HCT116 (cell line): ENCODE data around the gene MED13L. TPM values are rescaled to one million over a fixed set of nuclear protein-coding genes. Genes with fewer than 3 reads are reported as not detected.

Source experiments
- ATAC-seq: fragments of 200-7000 bp; cut with Tn5 transposase; 2 replicates; pipeline ENCODE4 v1.9.1; 2020; ENCODE audit warnings: mild to moderate bottlenecking, moderate library complexity
- BruUV-seq: library from RNA; stranded (reverse); fragments of 400-500 nt; replicated peaks from 2 replicates; lab custom pipeline; 2021; lab: Mats Ljungman, UMichigan
- CTCF ChIA-PET: fragments of 300-600 bp; sonication (Branson Sonifier 250); formaldehyde crosslinking; loops from one replicate; lab custom pipeline; 2021; ENCODE audit warnings: antibody characterized with exemption; lab: Charles Lee
- POLR2A ChIA-PET: fragments of 300-600, 350-600 bp; sonication (Branson Sonifier 250); formaldehyde crosslinking; loops from one replicate; lab custom pipeline; 2021; ENCODE audit warnings: antibody characterized with exemption; lab: Charles Lee
- RAD21 ChIA-PET, 2 experiments: fragments of 300-600 bp; sonication (Branson Sonifier 250); formaldehyde crosslinking; loops; one replicate each; lab custom pipeline; 2023; ENCODE audit warnings: low total read pairs in 2 of 2; ENCODE audit not compliant: uncharacterized antibody in 2 of 2, unreplicated experiment in 2 of 2, low non-redundant PET in 1 of 2; lab: Charles Lee
- DNase-seq: peaks from one replicate; pipeline ENCODE4 v3.0.0-alpha.2; 2010; ENCODE audit warnings: low read depth, low spot score
- H2AFZ ChIP-seq: fragments of 200-600 bp; shearing (Covaris generic), sonication (generic); 2 replicates; pipeline ENCODE4 v1.6.1; 2017; ENCODE audit warnings: low read depth, mixed run types, mixed read lengths, antibody characterized with exemption, low read length; ENCODE audit not compliant: poor library complexity, severe bottlenecking
- H3K27ac ChIP-seq: 2 replicates; pipeline ENCODE4 v1.5.1; 2012; ENCODE audit warnings: low read depth, low read length
- H3K27me3 ChIP-seq: fragments of 200-600 bp; sonication (generic); 2 replicates; pipeline ENCODE4 v1.6.1; 2016; ENCODE audit warnings: mixed run types, low read length, mixed read lengths; ENCODE audit not compliant: insufficient read depth
- H3K36me3 ChIP-seq, 2 experiments: fragments of 200-500 bp in 1 of 2; fragments of 200-600 bp in 1 of 2; sonication (Bioruptor generic) in 1 of 2; sonication (generic) in 1 of 2; 2 replicates each; pipeline versions ENCODE4 v1.5.1 to v1.6.1; 2014 to 2016; ENCODE audit warnings: low read length in 2 of 2, inconsistent platforms in 1 of 2, mixed read lengths in 1 of 2, mixed run types in 1 of 2; ENCODE audit not compliant: insufficient read depth in 2 of 2, control insufficient read depth in 1 of 2
- H3K4me1 ChIP-seq, 2 experiments: fragments of 200-600 bp in 1 of 2; sonication (generic) in 1 of 2; 2 replicates each; pipeline versions ENCODE4 v1.5.1 to v1.6.1; 2012 to 2017; ENCODE audit warnings: low read length in 2 of 2, inconsistent platforms in 1 of 2, mild to moderate bottlenecking in 1 of 2, mixed read lengths in 1 of 2, mixed run types in 1 of 2, moderate library complexity in 1 of 2; ENCODE audit not compliant: insufficient read depth in 2 of 2, control insufficient read depth in 1 of 2
- H3K4me2 ChIP-seq: fragments of 200-600 bp; sonication (generic); 2 replicates; pipeline ENCODE4 v1.6.1; 2017; ENCODE audit warnings: mixed run types, low read length, mixed read lengths
- H3K4me3 ChIP-seq, 2 experiments: fragments of 200-600 bp in 1 of 2; sonication (generic) in 1 of 2; replicated peaks in 1 of 2; 2 replicates each; pipeline ENCODE4 v1.5.1; 2011 to 2016; ENCODE audit warnings: low read length in 2 of 2, control low read depth in 1 of 2, low read depth in 1 of 2, mild to moderate bottlenecking in 1 of 2, mixed read lengths in 1 of 2, mixed run types in 1 of 2
- H3K79me2 ChIP-seq: fragments of 200-600 bp; sonication (generic); 2 replicates; pipeline ENCODE4 v1.6.1; 2017; ENCODE audit warnings: mild to moderate bottlenecking, mixed run types, low read length, moderate library complexity, mixed read lengths; ENCODE audit not compliant: insufficient read depth
- H3K9ac ChIP-seq: fragments of 200-600 bp; sonication (generic); 2 replicates; pipeline ENCODE4 v1.6.1; 2016; ENCODE audit warnings: low read length, mixed read lengths
- H3K9me2 ChIP-seq: fragments of 200-600 bp; sonication (generic), shearing (Covaris generic); 2 replicates; pipeline ENCODE4 v1.6.1; 2017; ENCODE audit warnings: mixed run types, mild to moderate bottlenecking, moderate library complexity; ENCODE audit not compliant: insufficient read depth
- H3K9me3 ChIP-seq, 2 experiments: fragments of 200-500 bp in 1 of 2; fragments of 200-600 bp in 1 of 2; sonication (Bioruptor generic) in 1 of 2; sonication (generic) in 1 of 2; 2 replicates each; pipeline ENCODE4 v1.6.1; 2014 to 2017; ENCODE audit warnings: low read length in 2 of 2, mixed read lengths in 2 of 2, inconsistent platforms in 1 of 2, low read depth in 1 of 2, mild to moderate bottlenecking in 1 of 2, mixed run types in 1 of 2, moderate library complexity in 1 of 2; ENCODE audit not compliant: control insufficient read depth in 1 of 2, insufficient read depth in 1 of 2
- H4K20me1 ChIP-seq: fragments of 200-600 bp; sonication (generic), shearing (Covaris generic); 2 replicates; pipeline ENCODE4 v1.6.1; 2017; ENCODE audit warnings: mixed run types, mild to moderate bottlenecking, moderate library complexity; ENCODE audit not compliant: insufficient read depth
- CEBPB ChIP-seq: IDR thresholded peaks from 2 replicates; pipeline ENCODE4 v1.6.1; 2012; ENCODE audit warnings: low read depth
- EZH2phosphoT487 ChIP-seq: fragments of 200-600 bp; IDR thresholded peaks from 2 replicates; pipeline ENCODE4 v1.6.1; 2018; ENCODE audit warnings: antibody characterized with exemption, borderline replicate concordance
- FOSL1 ChIP-seq: IDR thresholded peaks from 2 replicates; pipeline ENCODE4 v1.6.1; 2012; ENCODE audit warnings: low read depth
- POLR2A ChIP-seq: IDR thresholded peaks from 2 replicates; pipeline ENCODE4 v1.7.0; 2011; ENCODE audit warnings: borderline replicate concordance; ENCODE audit not compliant: insufficient read depth, insufficient read length; ENCODE audit errors: extremely low read depth
- POLR2AphosphoS5 ChIP-seq: IDR thresholded peaks from 2 replicates; pipeline ENCODE4 v1.6.1; 2011; ENCODE audit warnings: mild to moderate bottlenecking, low read depth, low read length, moderate library complexity
- RAD21 ChIP-seq: IDR thresholded peaks from 2 replicates; pipeline ENCODE4 v1.6.1; 2012; ENCODE audit warnings: low read depth, mild to moderate bottlenecking
- TCF7L2 ChIP-seq: IDR thresholded peaks from 2 replicates; pipeline ENCODE4 v1.7.0; 2011; ENCODE audit warnings: borderline replicate concordance, inconsistent platforms; ENCODE audit not compliant: insufficient read depth, insufficient read length; ENCODE audit errors: extremely low read depth
- YY1 ChIP-seq: IDR thresholded peaks from 2 replicates; pipeline ENCODE4 v1.6.1; 2011; ENCODE audit warnings: low read length, low read depth, moderate library complexity, mild to moderate bottlenecking; ENCODE audit not compliant: insufficient replicate concordance; ENCODE audit errors: extremely low read depth
- ZNF274 ChIP-seq: fragments of 200-500 bp; sonication (Bioruptor generic); IDR thresholded peaks from 2 replicates; pipeline ENCODE4 v1.6.1; 2014; ENCODE audit warnings: mild to moderate bottlenecking, low read depth, low read length, inconsistent platforms
- intact Hi-C: fragments of 100-400 bp; cut with micrococcal nuclease; formaldehyde crosslinking; loops from 2 replicates; pipeline ENCODE4 v1.10.0; 2022
- total RNA-seq: library from RNA; stranded (reverse); gene quantifications from one replicate; pipeline ENCODE4 v1.2.1, GENCODE V29; 2021; ENCODE audit not compliant: unreplicated experiment
- TF ChIP-seq, protein P1 (sequence below): IDR thresholded peaks from 2 replicates; pipeline ENCODE4 v1.6.1; 2012; ENCODE audit warnings: low read depth
- TF ChIP-seq, protein P2 (sequence below): IDR thresholded peaks from 2 replicates; pipeline ENCODE4 v1.6.1; 2011; ENCODE audit warnings: mild to moderate bottlenecking, low read length, moderate library complexity; ENCODE audit not compliant: insufficient replicate concordance; ENCODE audit errors: extremely low read depth
- TF ChIP-seq, protein P3 (sequence below): IDR thresholded peaks from 2 replicates; pipeline ENCODE4 v1.6.1; 2012
- TF ChIP-seq, protein P4 (sequence below): IDR thresholded peaks from 2 replicates; pipeline ENCODE4 v1.6.1; 2012

Gene MED13L
- total RNA-seq, 1 experiment from 2014 or later, result 176 TPM

DNA sequence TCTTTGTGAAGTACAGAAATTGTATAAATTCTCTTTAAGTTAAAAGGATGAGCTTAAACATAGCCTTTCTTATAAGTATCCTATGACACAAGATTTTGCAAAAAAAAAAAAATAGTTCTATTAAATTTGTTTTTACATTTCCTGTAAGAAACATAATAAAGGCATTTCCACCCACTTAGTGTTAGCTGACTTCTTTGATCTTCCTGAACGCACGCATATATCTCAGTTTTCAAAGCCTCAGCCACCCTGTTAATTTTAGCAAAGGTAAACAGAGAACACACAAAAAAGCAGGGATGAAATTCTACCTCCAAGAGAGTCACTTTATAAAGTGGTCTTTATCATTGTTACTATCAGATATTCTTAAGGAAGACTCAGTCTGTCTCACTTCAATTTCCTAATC, 277.9 kb downstream of the MED13L start (continued):
- TF ChIP-seq, protein P1, sequence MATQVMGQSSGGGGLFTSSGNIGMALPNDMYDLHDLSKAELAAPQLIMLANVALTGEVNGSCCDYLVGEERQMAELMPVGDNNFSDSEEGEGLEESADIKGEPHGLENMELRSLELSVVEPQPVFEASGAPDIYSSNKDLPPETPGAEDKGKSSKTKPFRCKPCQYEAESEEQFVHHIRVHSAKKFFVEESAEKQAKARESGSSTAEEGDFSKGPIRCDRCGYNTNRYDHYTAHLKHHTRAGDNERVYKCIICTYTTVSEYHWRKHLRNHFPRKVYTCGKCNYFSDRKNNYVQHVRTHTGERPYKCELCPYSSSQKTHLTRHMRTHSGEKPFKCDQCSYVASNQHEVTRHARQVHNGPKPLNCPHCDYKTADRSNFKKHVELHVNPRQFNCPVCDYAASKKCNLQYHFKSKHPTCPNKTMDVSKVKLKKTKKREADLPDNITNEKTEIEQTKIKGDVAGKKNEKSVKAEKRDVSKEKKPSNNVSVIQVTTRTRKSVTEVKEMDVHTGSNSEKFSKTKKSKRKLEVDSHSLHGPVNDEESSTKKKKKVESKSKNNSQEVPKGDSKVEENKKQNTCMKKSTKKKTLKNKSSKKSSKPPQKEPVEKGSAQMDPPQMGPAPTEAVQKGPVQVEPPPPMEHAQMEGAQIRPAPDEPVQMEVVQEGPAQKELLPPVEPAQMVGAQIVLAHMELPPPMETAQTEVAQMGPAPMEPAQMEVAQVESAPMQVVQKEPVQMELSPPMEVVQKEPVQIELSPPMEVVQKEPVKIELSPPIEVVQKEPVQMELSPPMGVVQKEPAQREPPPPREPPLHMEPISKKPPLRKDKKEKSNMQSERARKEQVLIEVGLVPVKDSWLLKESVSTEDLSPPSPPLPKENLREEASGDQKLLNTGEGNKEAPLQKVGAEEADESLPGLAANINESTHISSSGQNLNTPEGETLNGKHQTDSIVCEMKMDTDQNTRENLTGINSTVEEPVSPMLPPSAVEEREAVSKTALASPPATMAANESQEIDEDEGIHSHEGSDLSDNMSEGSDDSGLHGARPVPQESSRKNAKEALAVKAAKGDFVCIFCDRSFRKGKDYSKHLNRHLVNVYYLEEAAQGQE, result no peak
- TF ChIP-seq RAD21 (no peak), POLR2AphosphoS5 (no peak), ZNF274 (no peak)
- TF ChIP-seq, protein P2, sequence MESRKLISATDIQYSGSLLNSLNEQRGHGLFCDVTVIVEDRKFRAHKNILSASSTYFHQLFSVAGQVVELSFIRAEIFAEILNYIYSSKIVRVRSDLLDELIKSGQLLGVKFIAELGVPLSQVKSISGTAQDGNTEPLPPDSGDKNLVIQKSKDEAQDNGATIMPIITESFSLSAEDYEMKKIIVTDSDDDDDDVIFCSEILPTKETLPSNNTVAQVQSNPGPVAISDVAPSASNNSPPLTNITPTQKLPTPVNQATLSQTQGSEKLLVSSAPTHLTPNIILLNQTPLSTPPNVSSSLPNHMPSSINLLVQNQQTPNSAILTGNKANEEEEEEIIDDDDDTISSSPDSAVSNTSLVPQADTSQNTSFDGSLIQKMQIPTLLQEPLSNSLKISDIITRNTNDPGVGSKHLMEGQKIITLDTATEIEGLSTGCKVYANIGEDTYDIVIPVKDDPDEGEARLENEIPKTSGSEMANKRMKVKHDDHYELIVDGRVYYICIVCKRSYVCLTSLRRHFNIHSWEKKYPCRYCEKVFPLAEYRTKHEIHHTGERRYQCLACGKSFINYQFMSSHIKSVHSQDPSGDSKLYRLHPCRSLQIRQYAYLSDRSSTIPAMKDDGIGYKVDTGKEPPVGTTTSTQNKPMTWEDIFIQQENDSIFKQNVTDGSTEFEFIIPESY, result no peak

DNA sequence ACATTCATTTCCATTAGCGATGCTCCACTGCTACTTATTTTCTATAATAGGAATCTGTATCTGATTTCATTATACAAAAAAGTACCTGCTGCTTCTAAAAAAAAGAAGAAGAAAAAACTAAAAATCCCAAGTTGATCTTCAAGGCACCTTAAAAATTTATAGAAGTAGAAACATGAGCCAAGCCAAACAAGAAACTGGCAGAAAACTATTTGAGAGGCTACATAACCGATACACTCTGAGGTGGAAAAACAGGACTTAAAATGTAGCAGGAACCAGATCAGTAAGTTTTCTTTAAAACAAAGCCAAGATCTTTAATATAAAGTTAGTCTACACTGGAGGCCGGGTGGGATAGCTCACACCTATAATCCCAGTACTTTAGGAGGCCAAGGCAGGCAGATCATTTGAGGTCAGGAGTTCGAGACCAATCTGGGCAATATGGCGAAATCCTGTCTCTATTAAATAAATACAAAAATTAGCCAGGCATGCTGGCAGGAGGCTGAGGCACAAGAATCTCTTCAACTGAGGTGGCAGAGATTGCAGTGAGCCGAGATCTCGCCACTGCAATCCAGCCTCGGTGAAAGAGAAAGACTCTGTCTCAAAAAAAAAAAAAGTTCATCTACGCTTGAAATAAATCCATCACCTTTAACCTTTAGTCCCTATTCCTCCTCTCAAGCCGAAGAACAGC, 278.6 kb downstream of the MED13L start:
- ATAC-seq, result no peak
- RAD21 ChIA-PET, result no interaction called here
- H3K36me3 ChIP-seq, result peaks cover 21 to 35% of the 10 kb centered on the region in 2 experiments
- H4K20me1 ChIP-seq, result 0 out of 2 replicates have a peak, but pooled peaks cover 8% of the 10 kb centered on the region
- H3K9me2 ChIP-seq, result no peaks in the 10 kb centered on the region
- no peaks in the 10 kb centered on the region for H3K9me3 ChIP-seq
- no peaks in the 10 kb centered on the region for H3K27me3 ChIP-seq
- BruUV-seq, result no TSS peak
- H3K27ac ChIP-seq, result peak overlapping the region; percentile 14; the same call in 1 of the 2 replicates
- intact Hi-C loops, result loop anchor here (2.0 to 5.0 kb wide), 3 partner anchors 238 to 708 kb away; no protein-coding TSS in a partner anchor
- peaks cover 0 to 9% of the 10 kb centered on the region in 2 experiments; a peak in 1 of 4 replicates for H3K4me1 ChIP-seq
- H3K4me2 ChIP-seq, result no peak overlapping the region
- H2AFZ ChIP-seq, result no peak overlapping the region
- H3K9ac ChIP-seq, result no peak overlapping the region
- peaks cover 59% of the 10 kb centered on the region for H3K79me2 ChIP-seq
- no peak for DNase-seq
- POLR2A ChIA-PET, result no interaction called here
- CTCF ChIA-PET, result interaction anchor here (0.9 to 1.8 kb wide), 4 partner anchors 13 to 698 kb away, joined by 3 to 4 read pairs (median 4); no protein-coding TSS in a partner anchor
- no peak overlapping the region for H3K4me3 ChIP-seq
- TF ChIP-seq TCF7L2, result no peak
- TF ChIP-seq YY1, result no peak
- TF ChIP-seq, protein P3, sequence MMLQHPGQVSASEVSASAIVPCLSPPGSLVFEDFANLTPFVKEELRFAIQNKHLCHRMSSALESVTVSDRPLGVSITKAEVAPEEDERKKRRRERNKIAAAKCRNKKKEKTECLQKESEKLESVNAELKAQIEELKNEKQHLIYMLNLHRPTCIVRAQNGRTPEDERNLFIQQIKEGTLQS, result no peak
- no peak for TF ChIP-seq CEBPB
- TF ChIP-seq EZH2phosphoT487, result no peak
- TF ChIP-seq, protein P1, result no peak
- TF ChIP-seq, protein P4, sequence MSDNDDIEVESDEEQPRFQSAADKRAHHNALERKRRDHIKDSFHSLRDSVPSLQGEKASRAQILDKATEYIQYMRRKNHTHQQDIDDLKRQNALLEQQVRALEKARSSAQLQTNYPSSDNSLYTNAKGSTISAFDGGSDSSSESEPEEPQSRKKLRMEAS, result no peak
- TF ChIP-seq POLR2A, result no peak
- TF ChIP-seq FOSL1, result no peak
